ENCODE measurements around the gene SF3A1.

SF3A1 gene

DNA sequence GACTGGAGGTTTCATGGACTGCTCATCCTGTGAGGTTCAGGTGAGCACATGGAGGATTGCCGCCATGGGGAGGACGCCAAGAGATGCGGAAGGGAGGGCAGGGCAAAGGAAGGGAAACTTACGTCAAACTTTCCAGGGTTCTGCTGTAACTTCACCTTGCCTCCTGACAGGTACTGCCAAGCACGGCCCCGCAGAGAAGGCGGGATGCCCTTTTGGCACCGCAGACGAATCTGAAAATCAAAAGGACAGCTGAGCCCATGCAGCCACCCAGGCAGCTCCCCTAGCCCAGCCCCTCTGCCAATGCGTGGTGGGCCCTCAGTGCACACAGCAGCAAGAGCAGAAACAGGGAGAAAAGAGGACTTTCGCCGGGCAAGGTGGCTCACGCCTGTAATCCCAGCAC is 57.4 kb downstream of the SF3A1 start:
- no peak for DNase-seq

DNA sequence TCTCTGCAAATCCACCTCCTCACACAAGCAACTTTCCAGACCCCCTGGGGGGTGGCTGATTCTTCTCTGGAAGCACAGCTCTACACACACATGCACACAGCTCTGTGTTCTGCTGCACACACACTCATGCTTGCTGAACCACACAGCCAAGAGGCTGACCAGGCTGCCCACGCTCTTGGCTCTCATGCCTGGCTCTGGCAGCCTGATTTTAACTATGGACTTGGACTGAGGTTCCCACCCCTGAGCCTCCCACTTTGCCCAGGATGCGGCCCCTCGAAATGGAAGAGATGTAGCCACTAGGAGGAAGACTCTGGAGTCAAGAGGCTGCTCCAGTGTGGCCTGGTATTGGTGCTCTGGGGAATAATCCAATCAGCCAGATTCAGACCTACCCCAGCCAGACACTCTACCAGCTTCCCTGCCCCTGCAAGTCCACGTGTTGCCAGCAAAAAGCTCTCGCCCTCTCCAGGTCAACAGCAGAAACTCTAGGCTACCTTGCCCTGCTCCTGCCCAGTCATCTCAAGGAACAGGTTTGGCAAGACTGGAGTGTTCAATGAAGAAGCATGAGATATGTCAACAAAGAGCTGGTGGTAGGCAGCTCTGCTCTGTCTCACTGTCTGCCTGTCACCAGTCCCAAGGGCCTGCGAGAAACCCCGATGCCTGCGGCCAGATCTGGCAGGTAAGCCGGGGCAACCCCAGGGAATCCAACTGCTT is 58.5 kb downstream of the SF3A1 start:
- DNase-seq: no peak

DNA sequence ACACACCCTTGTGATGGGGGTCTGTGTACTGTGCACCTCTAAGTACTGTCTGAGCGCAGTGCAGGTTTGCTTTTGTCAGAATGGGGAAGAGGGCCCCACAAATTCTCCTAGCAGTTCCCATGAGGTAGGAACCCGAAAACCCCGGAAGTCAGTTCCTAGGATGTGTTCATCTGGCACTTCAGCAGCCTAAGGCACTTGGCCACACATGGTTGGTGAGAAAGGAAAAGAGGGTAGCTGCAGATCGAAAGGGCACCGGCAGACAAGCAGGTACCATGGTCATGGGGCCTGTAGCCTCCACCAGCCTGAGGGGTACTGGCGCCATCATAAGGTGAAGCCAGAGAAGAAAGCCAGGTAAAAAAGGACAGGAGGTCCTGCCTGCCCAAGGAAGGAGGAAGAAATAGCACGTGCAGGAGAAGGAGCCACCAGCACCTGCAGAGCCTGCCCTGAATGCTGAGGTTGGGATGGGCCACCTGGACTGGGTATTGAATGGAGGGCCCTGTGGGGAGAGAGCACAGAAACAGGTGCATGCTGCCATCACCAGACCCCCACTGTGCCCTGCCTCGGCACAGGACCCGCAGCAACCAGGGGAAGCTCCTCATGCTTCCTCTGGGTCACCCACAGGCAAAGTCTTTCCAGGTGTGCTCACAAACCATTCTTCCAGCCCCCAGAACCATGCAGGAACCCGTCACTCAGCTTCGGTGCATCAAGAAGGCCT is 59.3 kb downstream of the SF3A1 start:
- no peak for DNase-seq

DNA sequence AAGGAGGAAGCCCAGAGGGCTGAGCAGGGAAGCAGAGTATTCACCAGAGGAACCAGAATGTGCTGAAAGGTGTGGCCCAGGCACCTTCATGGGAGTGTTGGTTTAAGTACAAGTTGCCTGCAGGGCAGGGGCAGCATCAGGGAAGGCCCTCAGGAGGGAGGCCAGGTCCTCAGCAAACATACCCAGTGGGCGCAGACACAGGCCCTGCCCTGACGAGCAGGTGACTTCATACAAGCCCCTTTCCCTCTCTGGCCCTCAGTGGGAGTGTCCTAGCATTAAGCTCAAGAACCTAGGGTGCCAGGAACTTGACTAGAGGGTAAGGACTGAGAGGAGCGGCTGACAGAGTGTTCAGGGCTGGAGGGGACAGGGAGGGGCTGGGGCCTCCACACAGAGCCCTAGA is 59.9 kb downstream of the SF3A1 start:
- DNase-seq: no peak

DNA sequence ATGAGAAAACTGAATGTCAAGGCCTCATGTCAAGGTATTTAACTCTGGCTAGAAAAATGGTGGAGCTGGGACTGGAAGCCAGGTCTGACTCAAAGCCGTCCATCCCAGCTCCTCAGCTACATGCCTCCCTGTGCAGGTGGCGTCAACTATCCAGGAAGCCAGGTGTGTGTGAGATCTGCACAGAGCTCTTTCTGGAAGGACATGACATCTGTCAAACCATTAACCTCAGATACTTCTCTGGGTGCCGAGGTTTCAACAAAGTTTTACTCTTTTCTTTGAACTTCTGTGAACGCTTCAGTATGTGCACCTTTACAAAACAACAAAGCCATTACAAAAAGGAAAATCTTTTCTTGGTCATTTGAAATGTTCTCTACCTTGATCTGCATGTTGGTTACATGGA is 60.4 kb downstream of the SF3A1 start:
- DNase-seq: no peak

DNA sequence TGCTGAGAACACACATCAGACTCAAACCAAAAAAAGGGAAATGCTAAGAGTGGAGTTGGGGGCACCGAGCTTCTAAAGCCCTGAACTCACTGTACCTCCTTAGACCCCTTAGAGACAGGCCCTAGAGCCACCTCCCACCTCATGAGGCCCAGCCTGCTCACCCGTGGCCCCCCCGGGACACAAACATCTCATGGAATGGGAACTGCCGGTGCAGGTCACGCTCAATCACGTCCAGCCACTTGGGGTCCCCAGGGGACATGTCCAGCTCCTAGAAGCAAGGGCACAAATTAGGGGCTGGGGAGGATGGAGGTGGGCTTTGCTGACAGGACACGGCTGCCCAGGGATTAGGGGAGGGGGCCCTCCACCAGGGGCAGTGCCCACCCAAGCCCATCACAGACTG is 61.1 kb downstream of the SF3A1 start:
- DNase-seq: no peak

DNA sequence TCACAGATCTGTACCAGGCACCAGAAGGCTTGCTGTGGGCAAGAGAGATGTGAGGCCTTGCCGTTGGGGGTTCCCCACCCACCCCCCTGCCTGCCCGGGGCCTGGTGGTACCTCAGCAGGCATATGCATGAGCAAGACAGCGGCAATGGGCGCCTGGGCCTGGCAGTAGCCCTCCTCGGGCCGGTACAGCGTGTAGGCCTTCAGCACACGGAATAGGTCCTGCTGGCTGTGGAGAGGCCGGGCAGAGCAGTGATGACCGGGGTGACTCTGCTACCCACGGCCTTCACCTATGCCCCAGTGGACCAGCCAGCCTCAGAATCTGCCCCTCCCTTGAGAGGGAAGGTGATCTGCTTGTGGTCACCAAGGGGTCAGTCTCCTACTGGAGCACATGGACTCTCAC is 61.9 kb downstream of the SF3A1 start:
- no peak for DNase-seq

DNA sequence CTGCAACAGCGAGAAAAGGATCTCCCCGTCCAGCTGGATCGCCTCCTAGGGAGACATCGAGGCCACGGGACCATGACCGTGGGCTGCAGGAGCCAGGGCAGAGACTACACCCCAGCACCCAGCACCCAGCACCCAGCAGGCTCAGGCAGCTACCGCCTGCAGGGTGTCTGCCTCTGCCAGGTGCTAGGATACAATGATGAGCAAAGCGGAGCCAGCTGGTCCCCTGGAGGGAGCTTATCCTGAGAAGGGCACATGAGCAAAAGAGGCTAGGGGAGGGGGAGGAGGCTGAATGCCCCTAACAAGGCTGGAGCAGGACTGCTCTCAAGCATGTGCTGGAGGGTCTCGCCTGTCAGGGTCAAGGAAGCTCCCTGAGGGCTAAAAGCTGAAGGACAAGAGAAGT is 62.6 kb downstream of the SF3A1 start:
- DNase-seq: no peak

DNA sequence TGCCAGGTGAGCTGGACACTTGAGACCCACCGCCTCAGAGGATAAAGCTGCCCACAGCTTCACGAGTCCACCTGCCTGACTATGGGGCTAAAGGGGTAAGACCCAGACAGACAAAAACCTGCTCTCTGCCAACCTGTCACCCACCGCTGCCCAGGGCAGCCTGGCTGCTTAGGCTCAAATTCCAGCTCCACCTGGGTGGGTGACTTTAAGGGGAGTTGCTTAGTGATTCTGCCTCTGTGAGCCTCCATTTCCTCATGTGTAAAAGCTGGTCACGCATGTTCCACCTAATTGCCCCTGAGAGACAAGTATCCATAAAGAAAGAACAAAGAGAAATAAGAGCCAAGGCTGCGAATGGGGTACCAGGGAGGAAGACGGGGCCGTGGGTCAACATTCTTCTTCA is 63.7 kb downstream of the SF3A1 start:
- DNase-seq: no peak

DNA sequence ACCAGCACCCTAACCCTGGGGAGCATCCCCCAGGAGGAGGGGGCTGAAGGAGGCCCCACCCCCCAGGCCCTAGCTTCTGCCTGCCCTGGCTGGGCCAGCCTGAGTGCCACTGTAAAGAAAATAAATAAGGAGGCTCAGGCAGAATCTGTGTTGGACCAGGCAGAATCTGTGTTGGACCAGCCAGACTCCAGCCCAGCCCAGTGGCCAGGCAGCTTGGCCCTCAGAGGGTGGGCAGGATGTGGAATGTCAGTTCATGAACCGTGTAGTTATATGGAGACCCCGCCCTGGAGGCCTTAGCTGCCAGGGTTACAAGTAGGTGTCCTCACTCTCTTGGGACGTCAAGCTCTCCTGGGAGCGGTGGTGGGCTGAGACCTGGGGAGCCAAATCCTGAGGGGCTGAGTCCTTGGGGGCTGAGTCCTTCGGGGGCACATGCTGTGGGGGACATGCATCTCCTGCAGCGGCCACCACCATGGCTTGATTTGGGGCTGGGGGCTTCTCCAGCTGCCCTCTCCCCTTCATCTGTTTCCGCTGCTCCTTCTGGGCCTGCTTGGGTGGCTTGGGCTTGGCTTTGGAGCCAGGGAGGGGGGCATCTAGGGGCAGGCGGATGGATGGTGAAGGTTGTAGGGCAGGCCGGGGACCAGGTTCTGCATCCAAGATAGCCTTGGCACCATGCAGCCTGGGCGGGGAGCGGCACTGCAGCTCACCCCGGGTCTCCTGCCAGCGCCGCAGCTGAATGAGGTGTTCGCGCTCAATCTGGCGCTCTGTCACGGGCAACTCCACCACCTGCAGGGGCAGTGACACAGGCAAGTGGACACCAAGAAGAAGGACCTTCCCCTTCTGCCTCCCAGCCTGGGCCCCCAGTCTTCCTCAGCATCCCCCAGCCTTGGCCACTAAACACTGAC is 64.4 kb downstream of the SF3A1 start:
- no peak for DNase-seq

DNA sequence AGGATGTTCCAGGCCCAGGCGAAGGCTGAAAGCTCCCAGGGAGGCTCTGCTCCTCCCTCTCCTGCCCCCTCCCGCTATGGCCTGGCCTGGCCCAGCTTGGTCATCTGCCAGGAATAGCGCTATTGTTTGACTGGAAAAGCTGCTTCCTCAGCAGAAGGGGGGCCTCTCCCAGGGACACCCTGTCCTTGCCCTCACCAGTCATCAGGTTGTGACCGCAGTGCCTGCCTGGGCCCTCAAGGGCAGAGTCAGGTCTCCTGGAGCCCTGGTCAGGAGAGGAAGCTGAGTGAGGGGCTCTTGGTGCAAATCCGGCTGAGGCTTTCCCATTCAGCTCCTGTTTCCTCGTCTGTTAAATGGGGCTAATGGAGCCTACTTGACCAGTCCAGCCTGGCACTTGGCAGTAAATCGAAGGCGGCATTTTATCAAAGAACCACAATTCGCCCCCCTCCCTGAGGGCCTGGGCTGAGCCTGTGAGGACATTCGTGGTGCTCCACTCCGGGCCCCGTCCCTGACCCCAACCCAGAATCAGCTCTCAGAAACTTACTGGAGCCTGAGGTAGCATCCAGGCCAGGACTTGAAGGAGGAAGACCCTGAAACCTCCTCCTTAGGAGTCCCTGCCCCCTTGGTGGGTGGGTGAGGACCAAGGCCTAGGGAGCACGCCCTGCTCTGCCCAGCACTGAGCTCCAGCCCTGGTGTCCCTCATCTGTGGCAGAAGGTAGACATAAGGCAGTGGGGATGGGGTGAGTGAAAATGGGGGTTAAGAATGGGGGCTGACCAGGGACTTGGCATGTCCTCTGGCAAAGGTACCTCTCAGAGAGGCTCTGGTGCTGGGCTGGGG is 65.4 kb downstream of the SF3A1 start:
- no peak for DNase-seq

DNA sequence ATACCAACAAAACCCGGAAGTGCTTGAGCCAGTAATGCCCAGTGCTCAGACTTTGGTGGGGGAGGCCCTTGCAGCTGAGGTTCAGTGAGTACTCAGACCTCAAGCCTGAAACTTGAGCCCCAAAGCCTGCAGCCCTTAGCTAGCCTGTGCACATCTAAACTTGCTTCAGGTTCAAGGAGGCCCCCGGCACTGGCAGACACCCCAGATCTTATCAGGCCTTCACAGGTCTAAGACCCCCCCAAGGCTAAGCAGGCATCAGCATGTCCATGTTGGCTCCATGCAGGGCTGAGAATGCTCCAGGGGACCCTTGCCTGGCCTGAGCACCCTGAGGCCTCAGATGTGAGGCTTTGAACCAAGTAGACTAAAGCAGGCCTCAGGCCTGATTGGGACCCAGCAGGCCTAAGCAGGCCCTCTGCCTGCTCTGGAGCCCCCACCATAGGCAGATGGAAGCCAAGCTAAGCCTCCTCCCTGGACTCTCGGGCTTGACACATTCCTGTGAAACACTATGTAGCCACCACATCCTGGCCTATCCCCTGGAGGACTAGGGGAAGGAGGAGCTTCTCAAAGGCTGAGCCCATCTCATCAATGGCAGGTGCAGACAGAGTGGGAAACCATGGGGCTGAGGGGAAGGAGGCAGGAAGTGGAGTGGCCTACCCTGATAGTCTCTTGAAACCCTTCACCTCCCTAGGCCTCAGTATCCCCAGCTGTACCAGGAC is 66.2 kb downstream of the SF3A1 start:
- DNase-seq: no peak

DNA sequence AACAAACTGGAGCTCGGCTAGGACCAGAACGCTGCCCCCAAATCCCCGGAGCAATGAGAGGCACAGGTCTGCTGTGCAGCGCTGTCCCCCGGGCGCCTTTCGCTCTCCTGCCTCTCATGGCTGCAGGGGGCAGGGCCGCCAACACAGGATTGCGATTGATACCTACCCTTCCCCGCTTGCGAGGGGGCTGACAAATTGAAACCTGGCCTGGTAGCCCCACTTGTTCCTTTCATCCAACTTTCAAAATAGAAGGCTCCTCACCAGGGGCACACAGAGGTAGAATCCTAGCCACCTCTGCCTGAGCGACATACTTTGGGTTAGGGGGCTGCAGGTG is 66.7 kb downstream of the SF3A1 start:
- no peak for DNase-seq

DNA sequence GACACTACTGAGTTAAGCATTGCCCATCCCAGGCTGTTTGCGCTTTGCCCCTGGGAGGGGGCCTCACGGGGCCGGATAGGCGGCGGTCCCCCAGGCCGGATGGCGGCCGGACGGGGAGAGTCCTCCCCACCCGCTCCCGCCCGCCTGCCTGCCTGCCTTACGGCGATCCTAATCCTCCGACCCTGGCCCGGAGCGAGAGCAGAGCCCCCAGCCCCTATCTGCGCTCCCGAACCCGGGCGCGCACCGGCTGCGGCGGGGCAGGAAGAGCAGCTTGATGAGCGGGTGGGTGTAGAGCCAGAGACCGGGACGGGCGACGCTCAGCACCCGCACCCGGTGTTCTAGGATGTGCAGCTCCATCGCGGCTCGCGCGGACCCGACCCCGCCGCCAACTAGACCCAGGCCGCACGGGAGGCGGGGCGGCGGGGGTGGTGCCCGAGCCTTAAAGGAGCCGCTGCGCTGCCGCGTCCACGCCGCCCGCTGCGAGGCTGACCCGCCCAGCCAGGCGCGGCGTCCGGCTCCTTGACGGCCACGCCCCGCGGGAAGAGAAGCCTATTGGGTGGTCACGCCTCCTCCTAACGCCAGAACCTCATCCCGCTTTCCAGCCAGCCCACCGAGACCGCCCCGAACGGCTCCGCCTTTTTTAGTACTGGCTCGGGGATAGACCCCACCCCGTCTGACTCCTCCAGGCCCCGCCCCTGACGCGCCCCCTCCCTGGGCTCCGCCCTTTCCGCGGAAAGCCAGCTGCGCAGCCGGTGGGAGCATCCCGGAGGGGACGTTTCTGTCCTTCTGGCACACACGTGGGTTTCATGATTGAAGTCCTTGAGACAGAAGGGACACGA is 67.3 kb downstream of the SF3A1 start, which contains the start of gene CASTOR1:
TSS of gene CASTOR1 (minus strand) at position 365 of the 839 bp plus-strand sequence. CDS start at position 357, 8 bp downstream.
- DNase-seq: peak; percentile 94

DNA sequence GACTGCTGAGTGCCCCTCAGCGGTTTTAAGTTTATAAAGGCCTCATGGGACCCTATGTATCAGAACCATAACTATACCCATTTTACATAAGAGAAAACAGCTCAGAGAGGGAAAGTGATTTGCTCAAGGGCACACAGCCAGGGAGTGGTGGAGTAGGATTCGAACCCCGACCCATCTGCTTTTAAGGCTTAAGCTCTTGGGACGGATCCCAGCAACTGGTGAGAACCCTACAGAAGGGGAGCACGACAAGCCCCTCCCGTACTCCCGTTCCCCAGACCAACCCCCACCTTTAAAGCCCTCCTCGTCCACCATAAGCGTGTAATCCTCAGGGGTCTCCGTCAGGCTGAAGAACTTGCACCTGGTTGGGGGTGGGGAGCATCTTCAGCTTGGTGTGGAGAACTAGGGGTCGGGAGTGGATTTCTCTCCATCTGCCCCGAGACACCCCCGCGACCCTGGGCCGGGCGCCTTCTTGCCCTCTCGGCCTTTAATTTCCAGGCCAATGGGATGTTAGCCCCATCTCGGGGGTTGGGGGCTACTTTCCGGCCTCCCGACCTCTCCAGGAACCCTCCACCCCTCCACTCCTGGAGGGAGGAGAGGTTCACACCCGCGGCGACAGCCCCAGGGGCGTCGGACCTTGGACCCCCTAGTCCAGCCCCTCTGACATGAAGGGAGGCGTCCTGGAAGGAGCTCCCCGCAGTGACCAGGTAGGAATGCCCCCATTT is 68.1 kb downstream of the SF3A1 start:
- no peak for DNase-seq

DNA sequence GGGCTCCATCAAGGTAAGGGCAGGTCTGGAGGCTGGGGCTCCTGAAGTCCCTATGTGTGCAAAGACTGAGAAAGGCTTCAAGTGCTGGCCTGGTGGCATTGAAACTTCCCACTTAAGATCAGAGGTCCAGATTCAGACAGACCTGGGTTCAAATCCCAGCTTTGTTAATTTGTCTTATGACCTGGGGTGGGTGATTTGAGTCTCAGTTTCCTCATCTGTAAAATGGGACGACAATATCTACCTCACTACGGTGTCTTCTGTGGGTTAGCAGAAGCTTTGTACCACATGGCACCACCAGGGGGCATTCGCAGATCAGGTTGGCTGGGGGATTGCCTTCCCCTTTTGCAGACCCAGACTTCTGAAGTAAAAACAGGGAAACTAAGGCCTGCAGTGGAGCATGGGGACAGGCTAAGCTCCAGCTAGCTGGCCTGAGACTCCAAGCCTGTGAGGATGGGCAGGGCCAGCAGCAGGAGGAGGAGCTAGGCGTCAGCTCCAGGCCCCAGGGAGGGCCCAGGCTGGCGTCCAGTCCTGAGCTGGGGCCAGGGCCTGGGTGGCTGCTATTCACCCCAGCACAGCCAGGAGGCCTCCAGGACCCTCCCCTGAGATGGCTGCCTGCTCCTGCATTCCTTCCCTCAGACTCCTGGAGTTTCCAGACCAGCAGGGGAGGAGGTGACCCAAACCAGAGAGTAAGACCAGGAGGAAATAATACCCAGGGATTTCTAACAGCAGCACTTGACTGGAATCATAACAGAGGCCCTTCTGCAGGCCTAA is 68.9 kb downstream of the SF3A1 start:
- peak; percentile 91 for DNase-seq

DNA sequence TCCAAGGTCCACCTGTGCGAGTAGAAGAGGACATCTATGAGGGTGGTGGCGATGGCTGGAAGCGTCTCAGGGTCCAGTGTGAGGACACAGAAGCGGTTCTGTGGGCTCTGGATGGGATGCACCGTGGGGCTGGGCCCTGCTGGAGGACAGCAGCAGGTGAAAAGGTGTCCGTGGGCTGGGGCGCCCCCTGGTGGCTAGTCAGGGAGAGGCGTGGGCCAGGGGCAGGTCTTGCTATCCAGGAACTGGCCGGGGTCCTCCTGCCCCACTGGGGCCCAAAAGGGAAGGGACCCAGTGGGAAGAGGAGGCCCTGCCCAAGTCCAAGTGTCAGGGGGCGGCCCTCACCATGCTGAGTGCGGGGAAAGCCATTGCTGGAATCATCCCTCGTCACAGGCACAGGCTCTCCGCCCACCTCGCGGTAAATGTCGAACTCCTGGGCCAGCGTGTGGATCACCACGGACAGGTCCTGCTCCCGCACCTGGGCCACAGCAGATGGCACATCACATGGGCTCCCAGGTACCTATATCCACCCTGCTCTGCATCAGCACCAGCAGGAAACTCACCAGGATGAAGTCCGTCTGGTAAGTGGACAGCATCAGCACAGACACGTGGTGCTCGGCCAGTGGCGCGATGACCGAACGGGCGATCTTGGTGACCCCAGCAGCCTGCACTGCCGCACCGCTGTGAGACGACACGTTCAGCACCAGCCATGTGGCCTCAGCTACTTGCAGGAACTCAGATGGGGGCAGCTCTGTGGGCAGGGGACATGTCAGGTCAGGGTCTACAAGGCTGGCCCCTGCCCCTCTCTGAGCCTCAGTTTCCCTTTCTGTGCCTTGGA is 69.7 kb downstream of the SF3A1 start:
- peak; percentile 99 for DNase-seq

DNA sequence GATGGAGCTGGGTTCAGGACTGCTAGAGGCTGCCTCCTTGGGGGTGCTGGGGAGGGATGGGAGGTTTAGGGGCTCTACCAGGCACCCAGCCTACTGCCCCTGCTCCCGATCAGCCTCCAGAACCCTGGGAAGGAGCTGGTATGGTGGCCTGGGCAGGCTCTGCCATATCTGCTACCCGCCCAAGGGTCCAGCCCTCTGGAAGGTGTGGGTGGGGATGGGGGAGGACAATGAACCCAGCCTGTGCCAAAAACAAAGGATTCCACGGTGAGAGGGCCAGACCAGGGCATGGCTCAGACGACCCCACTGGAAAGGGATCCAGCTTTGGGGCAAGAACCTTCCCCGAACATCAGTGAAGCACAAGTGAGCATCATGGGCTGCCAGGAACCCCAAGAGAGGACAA is 70.4 kb downstream of the SF3A1 start:
- no peak for DNase-seq

DNA sequence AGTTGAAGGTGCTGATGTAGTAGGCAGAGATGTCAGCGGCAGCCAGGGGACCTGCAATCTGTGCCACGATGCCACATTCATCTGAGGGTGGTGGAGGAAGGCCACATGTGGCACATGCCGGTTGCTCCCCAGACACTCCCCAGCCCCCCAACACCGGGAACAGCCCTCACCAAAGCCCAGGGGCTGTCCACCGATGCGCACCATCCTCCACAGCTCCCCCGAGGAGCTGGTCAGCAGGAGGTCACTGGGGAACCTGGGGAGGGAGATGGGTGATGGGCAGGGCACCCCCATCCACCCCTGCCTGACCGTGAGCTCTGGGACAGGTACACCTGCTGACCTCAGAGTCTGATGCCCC is 70.9 kb downstream of the SF3A1 start:
- DNase-seq: no peak
